PC-9 (cell line): ENCODE results near the gene UBE4B. TPM values are rescaled to one million over a fixed set of nuclear protein-coding genes. Genes with fewer than 3 reads are reported as not detected.
"Not testable (repeated sequence)": the region's sequence is repeated elsewhere in the genome, so short reads cannot be mapped to it uniquely, and the experiment has no call there.

Source experiments
- BruUV-seq: library from RNA; stranded (reverse); fragments of 400-500 nt; replicated peaks from 2 replicates; lab custom pipeline; 2021; lab: Mats Ljungman, UMichigan
- CTCF ChIA-PET: fragments of 300-600 bp; sonication (Branson Sonifier 250); formaldehyde crosslinking; loops from one replicate; lab custom pipeline; 2022; ENCODE audit warnings: antibody characterized with exemption; lab: Charles Lee
- POLR2A ChIA-PET: fragments of 300-600 bp; sonication (Branson Sonifier 250); formaldehyde crosslinking; loops from one replicate; lab custom pipeline; 2022; ENCODE audit warnings: antibody characterized with exemption; ENCODE audit not compliant: unreplicated experiment; lab: Charles Lee
- DNase-seq, 2 experiments: peaks; one replicate each; pipeline versions ENCODE4 v3.0.0 to v3.0.0-alpha.2; 2015 to 2022; ENCODE audit warnings: mixed read lengths in 1 of 2
- H2AFZ ChIP-seq: fragments of 200-600 bp; sonication (generic); 2 replicates; pipeline ENCODE4 v1.8.1; 2017; ENCODE audit warnings: antibody characterized with exemption
- H3F3A ChIP-seq: fragments of 200-600 bp; sonication (generic); 2 replicates; pipeline ENCODE4 v1.8.1; 2017; ENCODE audit warnings: antibody characterized with exemption, mild to moderate bottlenecking, low read depth; ENCODE audit not compliant: insufficient read depth
- H3K27ac ChIP-seq: fragments of 200-600 bp; sonication (generic); 2 replicates; pipeline ENCODE4 v1.6.1; 2016; ENCODE audit warnings: mixed run types
- H3K27me3 ChIP-seq: fragments of 200-600 bp; sonication (generic); 2 replicates; pipeline ENCODE4 v1.6.1; 2016; ENCODE audit warnings: low read depth, mixed run types; ENCODE audit not compliant: insufficient read depth
- H3K36me3 ChIP-seq: fragments of 200-600 bp; sonication (generic); 2 replicates; pipeline ENCODE4 v1.6.1; 2016; ENCODE audit warnings: low read depth, mixed run types
- H3K4me1 ChIP-seq: fragments of 200-600 bp; sonication (generic); replicated peaks from 2 replicates; pipeline ENCODE4 v1.6.1; 2016; ENCODE audit warnings: mixed run types; ENCODE audit not compliant: insufficient read depth
- H3K4me2 ChIP-seq: fragments of 200-600 bp; sonication (generic); 2 replicates; pipeline ENCODE4 v1.6.1; 2017; ENCODE audit warnings: mixed run types
- H3K4me3 ChIP-seq: fragments of 200-600 bp; sonication (generic); 2 replicates; pipeline ENCODE4 v1.6.1; 2016; ENCODE audit warnings: mixed run types
- H3K79me2 ChIP-seq: fragments of 200-600 bp; sonication (generic); 2 replicates; pipeline ENCODE4 v1.6.1; 2017; ENCODE audit warnings: low read depth, mixed run types
- H3K9me2 ChIP-seq: fragments of 200-600 bp; sonication (generic); 2 replicates; pipeline ENCODE4 v1.8.1; 2017; ENCODE audit warnings: mild to moderate bottlenecking; ENCODE audit not compliant: insufficient read depth
- H3K9me3 ChIP-seq: fragments of 200-600 bp; sonication (generic); 2 replicates; pipeline ENCODE4 v1.8.1; 2016; ENCODE audit warnings: low read depth; ENCODE audit not compliant: insufficient read depth
- H4K20me1 ChIP-seq: fragments of 200-600 bp; sonication (generic); 2 replicates; pipeline ENCODE4 v1.8.1; 2017; ENCODE audit not compliant: insufficient read depth
- EZH2 ChIP-seq: fragments of 200-600 bp; sonication (generic); IDR thresholded peaks from 2 replicates; pipeline ENCODE4 v1.8.0; 2017; ENCODE audit warnings: antibody characterized with exemption, low read depth
- intact Hi-C: fragments of 100-400 bp; cut with micrococcal nuclease; formaldehyde crosslinking; loops from one replicate; pipeline ENCODE4 v1.10.0; 2022; ENCODE audit not compliant: unreplicated experiment
- total RNA-seq: library from RNA; stranded (reverse); gene quantifications from 2 replicates; pipeline ENCODE4 v1.2.3, GENCODE V29; 2021
- TF ChIP-seq, protein P1 (sequence below): fragments of 200-600 bp; sonication (generic); conservative IDR thresholded peaks from 2 replicates; pipeline ENCODE4 v1.6.1; 2017; ENCODE audit warnings: mixed run types, antibody characterized with exemption, mild to moderate bottlenecking, moderate library complexity

Gene UBE4B
- total RNA-seq, 1 experiment from 2014 or later: 59.1 TPM

DNA sequence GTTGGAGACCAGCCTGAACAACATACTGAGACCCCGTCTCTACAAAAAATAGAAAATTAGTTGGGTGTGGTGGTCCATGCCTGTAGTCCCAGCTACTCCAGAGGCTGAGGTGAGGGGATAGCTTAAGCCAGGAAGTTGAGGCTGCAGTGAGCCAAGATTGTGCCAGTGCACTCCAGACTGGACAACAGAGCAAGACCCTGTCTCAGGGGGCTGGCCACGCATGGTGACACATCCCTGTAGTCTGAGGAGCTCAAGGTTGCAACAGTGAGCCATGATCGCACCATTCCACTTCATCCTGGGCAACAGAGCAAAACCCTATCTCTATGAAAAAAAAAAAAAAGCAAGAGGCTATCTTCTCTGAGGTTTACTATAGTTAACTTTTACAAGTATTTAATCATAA, 12.7 kb upstream of the UBE4B start:
- Histone ChIP-seq H3K4me1 (peaks cover 8% of the 10 kb centered on the region; the same call in 1 of the 2 replicates), H3K79me2 (no peaks in the 10 kb centered on the region), H4K20me1 (no peaks in the 10 kb centered on the region), H3K36me3 (no peaks in the 10 kb centered on the region), H3K9me3 (no peaks in the 10 kb centered on the region), H3K27ac (no peak overlapping the region), H3K4me2 (no peak overlapping the region), H3F3A (no peaks in the 10 kb centered on the region), H3K27me3 (no peaks in the 10 kb centered on the region), H3K4me3 (no peak overlapping the region), H2AFZ (no peak overlapping the region), H3K9me2 (no peaks in the 10 kb centered on the region)
- POLR2A ChIA-PET: no interaction called here
- intact Hi-C loops: no loop called here
- no peak for DNase-seq
- no TSS peak for BruUV-seq
- CTCF ChIA-PET: interaction anchor here (0.5 kb wide), 1 partner anchor 24 kb away, joined by 5 read pairs; no protein-coding TSS in a partner anchor
- TF ChIP-seq EZH2: no peak
- TF ChIP-seq, protein P1, sequence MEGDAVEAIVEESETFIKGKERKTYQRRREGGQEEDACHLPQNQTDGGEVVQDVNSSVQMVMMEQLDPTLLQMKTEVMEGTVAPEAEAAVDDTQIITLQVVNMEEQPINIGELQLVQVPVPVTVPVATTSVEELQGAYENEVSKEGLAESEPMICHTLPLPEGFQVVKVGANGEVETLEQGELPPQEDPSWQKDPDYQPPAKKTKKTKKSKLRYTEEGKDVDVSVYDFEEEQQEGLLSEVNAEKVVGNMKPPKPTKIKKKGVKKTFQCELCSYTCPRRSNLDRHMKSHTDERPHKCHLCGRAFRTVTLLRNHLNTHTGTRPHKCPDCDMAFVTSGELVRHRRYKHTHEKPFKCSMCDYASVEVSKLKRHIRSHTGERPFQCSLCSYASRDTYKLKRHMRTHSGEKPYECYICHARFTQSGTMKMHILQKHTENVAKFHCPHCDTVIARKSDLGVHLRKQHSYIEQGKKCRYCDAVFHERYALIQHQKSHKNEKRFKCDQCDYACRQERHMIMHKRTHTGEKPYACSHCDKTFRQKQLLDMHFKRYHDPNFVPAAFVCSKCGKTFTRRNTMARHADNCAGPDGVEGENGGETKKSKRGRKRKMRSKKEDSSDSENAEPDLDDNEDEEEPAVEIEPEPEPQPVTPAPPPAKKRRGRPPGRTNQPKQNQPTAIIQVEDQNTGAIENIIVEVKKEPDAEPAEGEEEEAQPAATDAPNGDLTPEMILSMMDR: no peak

DNA sequence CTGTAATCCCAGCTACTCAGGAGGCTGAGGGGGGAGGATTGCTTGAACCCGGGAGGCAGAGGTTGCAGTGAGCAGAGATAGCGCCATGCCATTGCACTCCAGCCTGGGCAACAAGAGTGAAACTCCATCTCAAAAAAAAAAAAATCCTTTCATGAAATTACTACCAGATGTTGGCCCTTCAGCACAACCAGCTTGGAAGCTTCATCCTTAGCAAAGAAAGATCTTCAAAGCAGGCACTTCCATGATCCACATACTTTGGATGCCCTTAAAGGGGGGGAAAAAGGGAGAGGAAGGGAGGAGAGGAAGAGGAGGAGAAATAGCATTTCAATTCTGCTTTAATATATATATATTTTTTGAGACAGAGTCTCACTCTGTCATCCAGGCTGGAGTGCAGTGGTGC, 12.1 kb upstream of the UBE4B start:
- CTCF ChIA-PET, H4K20me1 ChIP-seq, H3K27ac ChIP-seq, BruUV-seq, H2AFZ ChIP-seq, H3K79me2 ChIP-seq, DNase-seq, H3K9me3 ChIP-seq, POLR2A ChIA-PET, H3F3A ChIP-seq, H3K9me2 ChIP-seq, intact Hi-C loops, H3K4me3 ChIP-seq, H3K36me3 ChIP-seq, H3K4me2 ChIP-seq, H3K27me3 ChIP-seq, H3K4me1 ChIP-seq: not testable (repeated sequence)

DNA sequence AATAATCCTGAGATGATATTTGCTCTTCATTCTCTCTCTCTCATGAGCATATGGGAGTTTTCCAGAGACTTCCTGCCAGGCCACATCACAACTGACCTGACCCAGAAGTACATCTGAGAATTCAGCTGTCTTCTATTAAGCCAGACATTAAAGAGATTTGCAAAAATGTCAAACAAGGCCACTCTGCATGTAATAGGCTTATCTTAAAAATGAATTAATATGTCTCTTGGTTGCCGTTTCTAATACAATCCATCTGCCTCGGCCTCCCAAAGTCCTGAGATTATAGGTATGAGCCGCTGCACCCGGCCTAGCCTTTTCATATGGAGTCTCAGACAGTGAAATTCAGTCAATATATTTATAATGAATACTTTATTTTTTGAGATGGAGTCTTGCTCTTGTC, 10.8 kb upstream of the UBE4B start:
- CTCF ChIA-PET, H3K9me3 ChIP-seq, POLR2A ChIA-PET, H3K79me2 ChIP-seq, DNase-seq, H4K20me1 ChIP-seq, H3K27ac ChIP-seq, H3K9me2 ChIP-seq, H3K27me3 ChIP-seq, H3K36me3 ChIP-seq, BruUV-seq, H3F3A ChIP-seq, H3K4me1 ChIP-seq, H3K4me2 ChIP-seq, H2AFZ ChIP-seq, H3K4me3 ChIP-seq, intact Hi-C loops: not testable (repeated sequence)

DNA sequence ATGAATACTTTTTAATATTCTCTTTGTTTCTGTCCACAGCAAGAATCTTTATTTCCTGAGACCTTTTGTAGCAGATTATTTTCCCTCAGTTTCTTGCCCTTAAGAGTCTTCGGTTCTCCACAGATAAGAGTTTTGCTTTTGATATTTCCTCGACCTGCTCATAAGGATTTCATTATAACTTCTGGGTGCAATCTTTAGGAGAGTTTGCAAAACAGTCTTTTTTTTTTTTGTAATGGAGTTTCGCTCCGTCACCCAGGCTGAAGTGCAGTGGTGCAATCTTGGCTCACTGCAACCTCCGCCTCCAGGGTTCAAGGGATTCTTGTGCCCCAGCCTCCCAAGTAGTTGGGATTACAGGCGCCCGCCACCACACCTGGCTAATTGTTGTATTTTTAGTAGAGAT, 10.1 kb upstream of the UBE4B start:
- no peak for TF ChIP-seq EZH2
- TF ChIP-seq, protein P1: no peak
- H3K9me2 ChIP-seq: no peaks in the 10 kb centered on the region
- no peaks in the 10 kb centered on the region for H3F3A ChIP-seq
- H3K4me1 ChIP-seq: peaks cover 8% of the 10 kb centered on the region; the same call in 1 of the 2 replicates
- DNase-seq: no peak
- H4K20me1 ChIP-seq: no peaks in the 10 kb centered on the region
- no peaks in the 10 kb centered on the region for H3K36me3 ChIP-seq
- BruUV-seq: no TSS peak
- ChIA-PET POLR2A (no interaction called here), CTCF (no interaction called here)
- no peak overlapping the region for H3K27ac ChIP-seq
- H3K27me3 ChIP-seq: no peaks in the 10 kb centered on the region
- no peak overlapping the region for H2AFZ ChIP-seq
- intact Hi-C loops: no loop called here
- H3K9me3 ChIP-seq: no peaks in the 10 kb centered on the region
- H3K4me2 ChIP-seq: no peak overlapping the region
- no peaks in the 10 kb centered on the region for H3K79me2 ChIP-seq
- H3K4me3 ChIP-seq: no peak overlapping the region
